ENCODE measurements around the gene LYZ. TPM values are rescaled to one million over a fixed set of nuclear protein-coding genes. Genes with fewer than 3 reads are reported as not detected.

The LYZ gene
- total RNA-seq (2021; ENCODE audit: unreplicated experiment) (1.3 TPM), Bru-seq, nascent RNA (percentile 14 among the genes with signal in this experiment), BruChase-seq, experiment 1, labeled RNA remaining after a 6-hour chase (percentile 22 among the genes with signal in this experiment), BruChase-seq, experiment 2, labeled RNA remaining after a 2-hour chase (percentile 18 among the genes with signal in this experiment)
- 0.56 and 0.62 TPM in 2 replicates for polyA plus RNA-seq (2012)
- long read RNA-seq, result 0 reads

DNA sequence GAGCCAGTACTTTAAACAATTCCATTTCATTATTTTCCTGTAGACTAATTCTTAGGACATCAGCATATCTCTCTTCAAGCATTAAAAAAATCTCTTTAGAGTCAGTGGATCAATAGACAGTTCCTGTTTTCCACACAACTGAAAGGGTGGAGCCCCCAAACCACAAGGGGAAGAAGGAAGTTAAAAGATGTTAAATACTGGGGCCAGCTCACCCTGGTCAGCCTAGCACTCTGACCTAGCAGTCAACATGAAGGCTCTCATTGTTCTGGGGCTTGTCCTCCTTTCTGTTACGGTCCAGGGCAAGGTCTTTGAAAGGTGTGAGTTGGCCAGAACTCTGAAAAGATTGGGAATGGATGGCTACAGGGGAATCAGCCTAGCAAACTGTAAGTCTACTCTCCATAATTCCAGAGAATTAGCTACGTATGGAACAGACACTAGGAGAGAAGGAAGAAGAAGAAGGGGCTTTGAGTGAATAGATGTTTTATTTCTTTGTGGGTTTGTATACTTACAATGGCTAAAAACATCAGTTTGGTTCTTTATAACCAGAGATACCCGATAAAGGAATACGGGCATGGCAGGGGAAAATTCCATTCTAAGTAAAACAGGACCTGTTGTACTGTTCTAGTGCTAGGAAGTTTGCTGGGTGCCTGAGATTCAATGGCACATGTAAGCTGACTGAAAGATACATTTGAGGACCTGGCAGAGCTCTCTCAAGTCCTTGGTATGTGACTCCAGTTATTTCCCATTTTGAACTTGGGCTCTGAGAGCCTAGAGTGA, at the start of gene LYZ:
LYZ (plus strand) TSS at position 220 of the 777 bp plus-strand sequence; CDS start at position 248, 28 bp downstream.
- no peaks in the 10 kb centered on the region for H3K79me2 ChIP-seq (ENCODE audit: insufficient read depth, low read length)
- H4K20me1 ChIP-seq (ENCODE audit: insufficient read depth), result no peaks in the 10 kb centered on the region
- H3K4me3 ChIP-seq (replicated peaks in 1 of 2; ENCODE audit: low read depth in 1 of 2, low read length in 2 of 2), result no peak within 1 kb of the TSS
- no peak within 1 kb of the TSS for H3K9ac ChIP-seq (ENCODE audit: low read length)
- H3K27ac ChIP-seq (ENCODE audit: low read depth, low read length), result no peak within 1 kb of the TSS
- peak within 1 kb of the TSS; percentile 64 for H2AFZ ChIP-seq (ENCODE audit: low read depth, low read length, poor library complexity, severe bottlenecking)
- H3K36me3 ChIP-seq (ENCODE audit: control insufficient read depth in 1 of 2, insufficient read depth in 2 of 2, low read length in 2 of 2), result no peaks in the 10 kb centered on the region
- H3K9me2 ChIP-seq (ENCODE audit: insufficient read depth), result no peaks in the 10 kb centered on the region
- H3K4me2 ChIP-seq (ENCODE audit: low read length), result no peak within 1 kb of the TSS
- TF ChIP-seq SRF (IDR thresholded peaks at IDR 0.05; ENCODE audit: low read depth) (no peak), ZFX (IDR thresholded peaks at IDR 0.05) (no peak), FOSL1 (IDR thresholded peaks at IDR 0.05; ENCODE audit: low read depth) (no peak), CBX3 (IDR thresholded peaks at IDR 0.05; ENCODE audit: low read depth) (no peak), CEBPB (IDR thresholded peaks at IDR 0.05; ENCODE audit: low read depth) (no peak), ELF1 (IDR thresholded peaks at IDR 0.05; ENCODE audit: borderline replicate concordance, low read depth) (no peak), POLR2AphosphoS5 (IDR thresholded peaks at IDR 0.05; ENCODE audit: low read depth, low read length) (no peak), ZNF274 (IDR thresholded peaks at IDR 0.05; ENCODE audit: low read depth, low read length) (no peak), JUND (IDR thresholded peaks at IDR 0.05) (no peak), POLR2A (IDR thresholded peaks at IDR 0.05; ENCODE audit: borderline replicate concordance, extremely low read depth, insufficient read depth, insufficient read length) (no peak)
- TF ChIP-seq, protein P1, sequence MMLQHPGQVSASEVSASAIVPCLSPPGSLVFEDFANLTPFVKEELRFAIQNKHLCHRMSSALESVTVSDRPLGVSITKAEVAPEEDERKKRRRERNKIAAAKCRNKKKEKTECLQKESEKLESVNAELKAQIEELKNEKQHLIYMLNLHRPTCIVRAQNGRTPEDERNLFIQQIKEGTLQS (IDR thresholded peaks at IDR 0.05), result no peak
- TF ChIP-seq, protein P2, sequence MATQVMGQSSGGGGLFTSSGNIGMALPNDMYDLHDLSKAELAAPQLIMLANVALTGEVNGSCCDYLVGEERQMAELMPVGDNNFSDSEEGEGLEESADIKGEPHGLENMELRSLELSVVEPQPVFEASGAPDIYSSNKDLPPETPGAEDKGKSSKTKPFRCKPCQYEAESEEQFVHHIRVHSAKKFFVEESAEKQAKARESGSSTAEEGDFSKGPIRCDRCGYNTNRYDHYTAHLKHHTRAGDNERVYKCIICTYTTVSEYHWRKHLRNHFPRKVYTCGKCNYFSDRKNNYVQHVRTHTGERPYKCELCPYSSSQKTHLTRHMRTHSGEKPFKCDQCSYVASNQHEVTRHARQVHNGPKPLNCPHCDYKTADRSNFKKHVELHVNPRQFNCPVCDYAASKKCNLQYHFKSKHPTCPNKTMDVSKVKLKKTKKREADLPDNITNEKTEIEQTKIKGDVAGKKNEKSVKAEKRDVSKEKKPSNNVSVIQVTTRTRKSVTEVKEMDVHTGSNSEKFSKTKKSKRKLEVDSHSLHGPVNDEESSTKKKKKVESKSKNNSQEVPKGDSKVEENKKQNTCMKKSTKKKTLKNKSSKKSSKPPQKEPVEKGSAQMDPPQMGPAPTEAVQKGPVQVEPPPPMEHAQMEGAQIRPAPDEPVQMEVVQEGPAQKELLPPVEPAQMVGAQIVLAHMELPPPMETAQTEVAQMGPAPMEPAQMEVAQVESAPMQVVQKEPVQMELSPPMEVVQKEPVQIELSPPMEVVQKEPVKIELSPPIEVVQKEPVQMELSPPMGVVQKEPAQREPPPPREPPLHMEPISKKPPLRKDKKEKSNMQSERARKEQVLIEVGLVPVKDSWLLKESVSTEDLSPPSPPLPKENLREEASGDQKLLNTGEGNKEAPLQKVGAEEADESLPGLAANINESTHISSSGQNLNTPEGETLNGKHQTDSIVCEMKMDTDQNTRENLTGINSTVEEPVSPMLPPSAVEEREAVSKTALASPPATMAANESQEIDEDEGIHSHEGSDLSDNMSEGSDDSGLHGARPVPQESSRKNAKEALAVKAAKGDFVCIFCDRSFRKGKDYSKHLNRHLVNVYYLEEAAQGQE (IDR thresholded peaks at IDR 0.05; ENCODE audit: low read depth), result no peak
- TF ChIP-seq, protein P3, sequence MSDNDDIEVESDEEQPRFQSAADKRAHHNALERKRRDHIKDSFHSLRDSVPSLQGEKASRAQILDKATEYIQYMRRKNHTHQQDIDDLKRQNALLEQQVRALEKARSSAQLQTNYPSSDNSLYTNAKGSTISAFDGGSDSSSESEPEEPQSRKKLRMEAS (IDR thresholded peaks at IDR 0.05), result no peak
- ChIA-PET POLR2A (no interaction called here), RAD21 (ENCODE audit: low non-redundant PET in 1 of 2, low total read pairs in 2 of 2, uncharacterized antibody in 2 of 2, unreplicated experiment in 2 of 2) (no interaction called here), CTCF (interaction anchor here (1.1 to 1.3 kb wide), 2 partner anchors 9 to 57 kb away, joined by 3 read pairs; no protein-coding TSS in a partner anchor)
- H3K9me3 ChIP-seq (ENCODE audit: control insufficient read depth in 1 of 2, insufficient read depth in 1 of 2, low read depth in 1 of 2, low read length in 2 of 2), result no peaks in the 10 kb centered on the region
- DNase-seq (ENCODE audit: low read depth, low spot score) (no peak), ATAC-seq (no peak)
- H3K4me1 ChIP-seq (ENCODE audit: control insufficient read depth in 1 of 2, insufficient read depth in 2 of 2, low read length in 2 of 2), result peaks cover 2 to 6% of the 10 kb centered on the region in 2 experiments; a peak in 1 of 4 replicates
- intact Hi-C loops (cut with micrococcal nuclease), result no loop called here
- no TSS peak for BruUV-seq (replicated peaks)
- H3K27me3 ChIP-seq (ENCODE audit: insufficient read depth, low read length), result no peaks in the 10 kb centered on the region
